Measurements from ENCODE around the gene CPXM2. TPM values are rescaled to one million over a fixed set of nuclear protein-coding genes. Genes with fewer than 3 reads are reported as not detected.

The CPXM2 gene
- polyA plus RNA-seq, 1 of the 3 experiments (the other 2 are of a cell fraction) = not detected

DNA sequence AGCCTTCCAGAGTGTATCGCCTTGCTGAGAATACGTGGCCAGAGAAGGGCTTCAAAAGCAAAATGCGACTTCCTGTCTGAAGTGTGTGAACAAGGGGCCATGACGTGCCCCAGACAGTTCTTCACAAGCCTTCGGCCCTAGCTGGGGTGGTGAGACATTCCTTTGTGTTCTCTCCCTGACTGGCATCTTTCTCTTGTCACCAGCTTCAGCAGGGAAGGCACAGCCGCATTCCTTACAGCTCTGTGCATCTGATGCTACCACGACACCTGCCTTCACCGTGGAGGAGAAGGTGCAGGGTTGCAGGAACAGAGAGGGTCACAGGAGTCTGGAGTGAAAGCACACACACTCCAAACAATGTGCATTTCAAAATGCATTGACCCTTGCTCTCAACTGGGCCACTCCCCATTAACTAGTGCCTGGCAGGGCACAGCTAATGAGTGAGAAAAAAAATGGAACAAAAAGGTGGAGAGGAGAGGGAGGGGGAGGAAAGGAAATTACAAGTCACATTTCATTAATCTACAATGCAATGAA, 132.0 kb downstream of the CPXM2 start:
- H3K4me2 ChIP-seq = no peak overlapping the region
- no peak overlapping the region for H3K9ac ChIP-seq
- H2AFZ ChIP-seq (ENCODE audit: low read depth) = no peak overlapping the region
- no peaks in the 10 kb centered on the region for H3K9me3 ChIP-seq
- WGBS (ENCODE audit: low lambda C conversion rate) = 33% methylated on average over 8 of the region's 8 CpGs
- no peak overlapping the region for H3K4me3 ChIP-seq (ENCODE audit: low read depth in 2 of 2, low read length in 1 of 2)
- no peaks in the 10 kb centered on the region for H3F3A ChIP-seq (replicated peaks; ENCODE audit: insufficient read depth)
- peaks cover 0 to 6% of the 10 kb centered on the region in 2 experiments; a peak in 1 of 4 replicates for H3K4me1 ChIP-seq (ENCODE audit: control insufficient read depth in 1 of 2, insufficient read depth in 2 of 2, low read depth in 1 of 2, low read length in 1 of 2)
- H4K20me1 ChIP-seq (ENCODE audit: insufficient read depth) = no peaks in the 10 kb centered on the region
- CTCF ChIA-PET = interaction anchor here (1.0 kb wide), 1 partner anchor 235 kb away, joined by 4 read pairs; no protein-coding TSS in a partner anchor
- H3K27ac ChIP-seq (ENCODE audit: low read depth in 2 of 2, low read length in 1 of 2) = no peak overlapping the region
- DNase-seq = no peak
- TF ChIP-seq, protein P1, sequence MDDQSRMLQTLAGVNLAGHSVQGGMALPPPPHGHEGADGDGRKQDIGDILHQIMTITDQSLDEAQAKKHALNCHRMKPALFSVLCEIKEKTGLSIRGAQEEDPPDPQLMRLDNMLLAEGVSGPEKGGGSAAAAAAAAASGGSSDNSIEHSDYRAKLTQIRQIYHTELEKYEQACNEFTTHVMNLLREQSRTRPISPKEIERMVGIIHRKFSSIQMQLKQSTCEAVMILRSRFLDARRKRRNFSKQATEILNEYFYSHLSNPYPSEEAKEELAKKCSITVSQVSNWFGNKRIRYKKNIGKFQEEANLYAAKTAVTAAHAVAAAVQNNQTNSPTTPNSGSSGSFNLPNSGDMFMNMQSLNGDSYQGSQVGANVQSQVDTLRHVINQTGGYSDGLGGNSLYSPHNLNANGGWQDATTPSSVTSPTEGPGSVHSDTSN (IDR thresholded peaks at IDR 0.05) = no peak
- TF ChIP-seq CHD2 (IDR thresholded peaks at IDR 0.05; ENCODE audit: low read length, partially characterized antibody) = no peak
- no peaks in the 10 kb centered on the region for H3K27me3 ChIP-seq (ENCODE audit: insufficient read depth)
- no peaks in the 10 kb centered on the region for H3K79me2 ChIP-seq (ENCODE audit: insufficient read depth)
- H3K9me2 ChIP-seq = no peaks in the 10 kb centered on the region
- H3K36me3 ChIP-seq (replicated peaks in 1 of 2; ENCODE audit: control insufficient read depth in 1 of 2, insufficient read depth in 2 of 2, low read length in 1 of 2) = no peaks in the 10 kb centered on the region
- POLR2A ChIA-PET = no interaction called here

DNA sequence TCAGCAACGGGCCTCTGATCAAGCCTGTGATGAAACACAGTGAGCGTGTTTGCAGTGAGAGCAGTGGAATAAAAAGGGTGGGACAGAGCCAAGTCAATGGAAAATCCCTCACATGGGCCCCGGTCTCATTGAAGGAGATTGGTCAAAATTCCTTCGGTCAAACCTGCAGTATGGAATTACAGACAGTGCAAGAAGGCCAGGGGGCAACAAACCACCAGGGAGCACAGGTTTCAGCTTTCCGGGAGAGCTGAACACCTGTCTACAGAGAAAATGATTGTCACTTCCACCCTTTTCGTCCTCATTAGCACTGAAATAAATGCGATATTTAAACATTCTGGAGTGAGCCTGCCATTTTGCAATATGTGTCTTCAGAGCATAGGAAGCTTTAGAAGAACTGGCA, 132.6 kb downstream of the CPXM2 start:
- DNase-seq = no peak
- Histone ChIP-seq H3K27ac (ENCODE audit: low read depth in 2 of 2, low read length in 1 of 2) (no peak overlapping the region), H3K4me2 (no peak overlapping the region), H3K27me3 (ENCODE audit: insufficient read depth) (no peaks in the 10 kb centered on the region), H3F3A (replicated peaks; ENCODE audit: insufficient read depth) (no peaks in the 10 kb centered on the region), H3K4me3 (ENCODE audit: low read depth in 2 of 2, low read length in 1 of 2) (no peak overlapping the region), H3K36me3 (replicated peaks in 1 of 2; ENCODE audit: control insufficient read depth in 1 of 2, insufficient read depth in 2 of 2, low read length in 1 of 2) (no peaks in the 10 kb centered on the region), H3K9me3 (no peaks in the 10 kb centered on the region), H3K9me2 (no peaks in the 10 kb centered on the region), H3K9ac (no peak overlapping the region), H3K79me2 (ENCODE audit: insufficient read depth) (no peaks in the 10 kb centered on the region), H3K4me1 (ENCODE audit: control insufficient read depth in 1 of 2, insufficient read depth in 2 of 2, low read depth in 1 of 2, low read length in 1 of 2) (peaks cover 0 to 6% of the 10 kb centered on the region in 2 experiments; a peak in 1 of 4 replicates), H4K20me1 (ENCODE audit: insufficient read depth) (no peaks in the 10 kb centered on the region), H2AFZ (ENCODE audit: low read depth) (no peak overlapping the region)
- ChIA-PET POLR2A (no interaction called here), CTCF (interaction anchor here (1.0 kb wide), 1 partner anchor 236 kb away, joined by 4 read pairs; no protein-coding TSS in a partner anchor)
- WGBS (ENCODE audit: low lambda C conversion rate) = 32% methylated on average over 7 of the region's 7 CpGs
- TF ChIP-seq, protein P1 (IDR thresholded peaks at IDR 0.05) = no peak
- TF ChIP-seq CHD2 (IDR thresholded peaks at IDR 0.05; ENCODE audit: low read length, partially characterized antibody) = no peak
- no peak for TF ChIP-seq RXRA (IDR thresholded peaks at IDR 0.05; ENCODE audit: borderline replicate concordance, low read depth)
- no peak for TF ChIP-seq EP300 (IDR thresholded peaks at IDR 0.05; ENCODE audit: borderline replicate concordance in 1 of 2, low read depth in 1 of 2, low read length in 1 of 2)
- TF ChIP-seq TEAD4 (IDR thresholded peaks at IDR 0.05; ENCODE audit: borderline replicate concordance, insufficient read depth) = no peak
- TF ChIP-seq ZBTB33 (IDR thresholded peaks at IDR 0.05; ENCODE audit: borderline replicate concordance, low read depth) = no peak
- TF ChIP-seq GABPA (IDR thresholded peaks at IDR 0.05; ENCODE audit: low read depth) = no peak
- no peak for TF ChIP-seq RFX5 (IDR thresholded peaks at IDR 0.05; ENCODE audit: low read length)
- no peak for TF ChIP-seq MXI1 (IDR thresholded peaks at IDR 0.05; ENCODE audit: low read depth, low read length)
- TF ChIP-seq FOXJ3 (CRISPR knock-in tag; IDR thresholded peaks at IDR 0.05) = no peak
- TF ChIP-seq NRF1 (IDR thresholded peaks at IDR 0.05; ENCODE audit: low read depth, low read length) = no peak
- no peak for TF ChIP-seq ELF1 (IDR thresholded peaks at IDR 0.05)

Data from SK-N-SH (cell line).